HepG2 (cell line): ENCODE results near the gene ABCC10. TPM values are rescaled to one million over a fixed set of nuclear protein-coding genes. Genes with fewer than 3 reads are reported as not detected.

Experiments used
- FOXK2 ChIP-seq: fragments of 450-650 bp; IDR thresholded peaks from 2 replicates; pipeline ENCODE4 v1.6.1; 2016
- HBP1 ChIP-seq: IDR thresholded peaks from 2 replicates; pipeline ENCODE4 v1.6.1; 2016; ENCODE audit warnings: low read depth, control low read depth
- PRDM4 ChIP-seq: sonication (generic); formaldehyde crosslinking; IDR thresholded peaks from 2 replicates; pipeline ENCODE4 v1.9.0; 2021; ENCODE audit warnings: missing genetic modification reagents, borderline replicate concordance
- SIX1 ChIP-seq: sonication (generic); formaldehyde crosslinking; IDR thresholded peaks from 2 replicates; pipeline ENCODE4 v1.4.0; 2020; ENCODE audit warnings: missing genetic modification reagents, borderline replicate concordance
- SP1 ChIP-seq, 2 experiments: fragments of 450-650 bp in 1 of 2; sonication (generic) in 1 of 2; formaldehyde crosslinking in 1 of 2; IDR thresholded peaks; 2 replicates each; pipeline versions ENCODE4 v1.4.0 to v1.6.1; 2016 to 2020; ENCODE audit warnings: missing genetic modification reagents in 1 of 2
- YEATS4 ChIP-seq: sonication (generic); formaldehyde crosslinking; IDR thresholded peaks from 2 replicates; pipeline ENCODE4 v1.4.0; 2020; ENCODE audit warnings: missing genetic modification reagents, borderline replicate concordance
- ZKSCAN5 ChIP-seq: sonication (generic); formaldehyde crosslinking; IDR thresholded peaks from 2 replicates; pipeline ENCODE4 v1.5.1; 2020; ENCODE audit warnings: mild to moderate bottlenecking, missing genetic modification reagents
- ZNF234 ChIP-seq: sonication (generic); formaldehyde crosslinking; conservative IDR thresholded peaks from 2 replicates; pipeline ENCODE4 v1.5.1; 2020; ENCODE audit warnings: mild to moderate bottlenecking, missing genetic modification reagents
- ZNF34 ChIP-seq: sonication (generic); formaldehyde crosslinking; IDR thresholded peaks from 2 replicates; pipeline ENCODE4 v1.4.0; 2020; ENCODE audit warnings: mild to moderate bottlenecking, missing genetic modification reagents, borderline replicate concordance
- ZNF44 ChIP-seq: sonication (generic); formaldehyde crosslinking; IDR thresholded peaks from 2 replicates; pipeline ENCODE4 v1.5.1; 2020; ENCODE audit warnings: mild to moderate bottlenecking, missing genetic modification reagents
- ZNF614 ChIP-seq: IDR thresholded peaks from 2 replicates; pipeline ENCODE4 v1.6.1; 2018; ENCODE audit warnings: missing biosample characterization, missing genetic modification reagents, inconsistent platforms, borderline replicate concordance
- ZNF740 ChIP-seq: sonication (generic); formaldehyde crosslinking; IDR thresholded peaks from 2 replicates; pipeline ENCODE4 v1.4.0; 2020; ENCODE audit warnings: missing genetic modification reagents
- ZNF850 ChIP-seq: sonication (generic); formaldehyde crosslinking; conservative IDR thresholded peaks from 2 replicates; pipeline ENCODE4 v1.9.0; 2021; ENCODE audit warnings: mild to moderate bottlenecking, missing genetic modification reagents
- polyA plus RNA-seq, 8 experiments: library from polyadenylated mRNA; depleted of rRNA in 3 of 8; stranded (reverse) in 7 of 8; unstranded in 1 of 8; fragments of >200 nt; fragmentation: Illumina TruSeq in 4 of 8; extraction: Trizol in 4 of 8; gene quantifications; 2 replicates each; pipeline versions ENCODE4 v1.2.1 to v1.2.3, GENCODE V29; 2011 to 2016; ENCODE audit warnings: low read depth in 4 of 8, missing spikeins in 1 of 8, mixed read lengths in 1 of 8; ENCODE audit not compliant: insufficient read depth in 1 of 8
- total RNA-seq, 5 experiments: library from RNA; depleted of rRNA; stranded (reverse); fragments of >200 nt; fragmentation: Illumina TruSeq; extraction: Trizol; gene quantifications; 2 replicates each; pipeline ENCODE4 v1.2.3, GENCODE V29; 2016; ENCODE audit warnings: low read depth in 1 of 5

The ABCC10 gene
- total and polyA plus RNA-seq, 2 of the 13 experiments (the other 11 are each of a cell fraction or from before 2014, with no cell fraction given): 16.0 to 24.3 TPM

GRCh38 chr6:43488667-43489276 is 61.4 kb downstream of the ABCC10 start (continued):
- TF ChIP-seq PRDM4 (CRISPR knock-in tag) (no peak), SIX1 (CRISPR knock-in tag) (0 out of 2 replicates have a peak, but pooled peaks have one; percentile 8), YEATS4 (CRISPR knock-in tag) (0 out of 2 replicates have a peak, but pooled peaks have one; percentile 53), HBP1 (CRISPR knock-in tag) (peak; percentile 91; the same call in 1 of the 2 replicates), SP1 (IDR thresholded peaks at IDR 0.05) (no peak), SP1 (CRISPR knock-in tag; IDR thresholded peaks at IDR 0.05) (no peak; the same call in 1 of the 2 replicates), ZNF44 (CRISPR knock-in tag) (peak; percentile 42; the same call in 1 of the 2 replicates), ZNF850 (CRISPR knock-in tag) (no peak), FOXK2 (peak; percentile 16; the same call in 1 of the 2 replicates), ZNF614 (CRISPR knock-in tag) (peak; percentile 68), ZNF740 (CRISPR knock-in tag) (no peak), ZNF234 (CRISPR knock-in tag) (no peak), ZKSCAN5 (CRISPR knock-in tag) (peak; percentile 24; the same call in 1 of the 2 replicates), ZNF34 (CRISPR knock-in tag) (no peak)
